ENCODE data around the gene KRT33A. TPM values are rescaled to one million over a fixed set of nuclear protein-coding genes. Genes with fewer than 3 reads are reported as not detected.

The KRT33A gene
- total and polyA plus RNA-seq, 8 donors, result not detected

GRCh38 chr17:41363881-41364280, 13.3 kb upstream of the KRT33A start:
- Histone ChIP-seq H3K4me3 (no peak overlapping the region), H3K9me3 (no peaks in the 10 kb centered on the region), H3K27me3 (no peaks in the 10 kb centered on the region), H3K36me3 (no peaks in the 10 kb centered on the region), H3K4me1 (no peaks in the 10 kb centered on the region), H3K27ac (no peak overlapping the region)
- TF ChIP-seq, protein P1, sequence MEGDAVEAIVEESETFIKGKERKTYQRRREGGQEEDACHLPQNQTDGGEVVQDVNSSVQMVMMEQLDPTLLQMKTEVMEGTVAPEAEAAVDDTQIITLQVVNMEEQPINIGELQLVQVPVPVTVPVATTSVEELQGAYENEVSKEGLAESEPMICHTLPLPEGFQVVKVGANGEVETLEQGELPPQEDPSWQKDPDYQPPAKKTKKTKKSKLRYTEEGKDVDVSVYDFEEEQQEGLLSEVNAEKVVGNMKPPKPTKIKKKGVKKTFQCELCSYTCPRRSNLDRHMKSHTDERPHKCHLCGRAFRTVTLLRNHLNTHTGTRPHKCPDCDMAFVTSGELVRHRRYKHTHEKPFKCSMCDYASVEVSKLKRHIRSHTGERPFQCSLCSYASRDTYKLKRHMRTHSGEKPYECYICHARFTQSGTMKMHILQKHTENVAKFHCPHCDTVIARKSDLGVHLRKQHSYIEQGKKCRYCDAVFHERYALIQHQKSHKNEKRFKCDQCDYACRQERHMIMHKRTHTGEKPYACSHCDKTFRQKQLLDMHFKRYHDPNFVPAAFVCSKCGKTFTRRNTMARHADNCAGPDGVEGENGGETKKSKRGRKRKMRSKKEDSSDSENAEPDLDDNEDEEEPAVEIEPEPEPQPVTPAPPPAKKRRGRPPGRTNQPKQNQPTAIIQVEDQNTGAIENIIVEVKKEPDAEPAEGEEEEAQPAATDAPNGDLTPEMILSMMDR (IDR thresholded peaks at IDR 0.05), result no peak
- ATAC-seq (no peak), DNase-seq (no peak)
- intact Hi-C loops (cut with DNase I), result no loop called here

DNA sequence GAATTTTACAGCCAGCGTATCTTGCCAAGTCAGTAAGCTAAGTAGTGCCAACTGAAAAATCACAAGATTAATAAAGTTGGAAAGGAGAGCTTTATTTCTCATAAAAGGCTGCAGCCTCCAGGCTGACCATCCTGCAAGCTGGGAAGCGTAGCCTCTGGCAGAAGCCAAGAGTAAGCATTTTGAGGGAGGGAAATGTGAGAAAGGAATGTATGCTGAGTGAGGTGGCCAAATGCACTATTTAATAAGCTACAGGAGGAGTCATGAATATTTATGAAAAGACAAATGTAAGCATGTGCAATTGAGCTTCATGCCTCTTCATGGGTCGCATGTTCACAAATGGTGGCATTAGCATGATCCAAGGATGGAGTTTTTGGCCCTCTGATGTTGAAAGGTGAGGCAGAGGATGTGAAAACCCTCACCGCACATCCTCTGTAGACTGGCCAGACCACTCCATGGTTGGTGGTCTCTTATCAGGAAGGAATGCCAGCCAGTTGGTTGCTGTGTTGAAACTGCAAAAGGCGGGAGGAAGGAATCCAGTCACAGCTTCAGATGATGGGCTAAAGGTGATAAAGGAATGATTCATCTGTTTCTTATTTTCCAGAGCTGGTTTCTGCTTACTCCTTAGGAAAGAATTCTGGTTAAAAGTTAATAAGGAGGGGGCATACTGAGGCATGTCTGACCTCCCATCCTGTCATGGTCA, 9.8 kb upstream of the KRT33A start:
- intact Hi-C loops (cut with DNase I), result no loop called here
- H3K27me3 ChIP-seq, result no peaks in the 10 kb centered on the region
- H3K9me3 ChIP-seq, result no peaks in the 10 kb centered on the region
- no peaks in the 10 kb centered on the region for H3K36me3 ChIP-seq
- TF ChIP-seq, protein P1 (IDR thresholded peaks at IDR 0.05), result no peak
- H3K4me1 ChIP-seq, result no peaks in the 10 kb centered on the region
- DNase-seq (no peak), ATAC-seq (no peak)
- H3K27ac ChIP-seq, result no peak overlapping the region
- H3K4me3 ChIP-seq, result no peak overlapping the region

DNA sequence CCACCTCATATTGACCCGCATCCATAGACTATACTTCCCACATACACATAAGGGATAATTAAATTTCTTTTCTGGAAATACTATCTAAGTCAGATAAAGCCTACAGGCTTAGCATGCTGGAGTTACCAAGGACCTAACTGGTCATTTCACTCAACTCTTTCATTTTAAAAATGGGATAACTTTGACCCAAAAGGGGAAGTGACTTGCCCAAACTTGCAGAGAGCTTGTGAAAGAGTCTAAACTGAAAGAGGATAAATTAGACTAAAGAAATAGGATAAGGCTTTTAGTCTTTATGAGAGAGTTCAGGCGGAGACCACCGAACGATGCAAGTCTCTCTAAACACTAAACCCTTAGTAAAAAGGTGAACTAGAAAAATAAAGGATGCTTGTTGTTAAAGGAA, 3.9 kb upstream of the KRT33A start:
- Histone ChIP-seq H3K27me3 (no peaks in the 10 kb centered on the region), H3K4me3 (no peak overlapping the region), H3K36me3 (no peaks in the 10 kb centered on the region), H3K9me3 (no peaks in the 10 kb centered on the region), H3K27ac (no peak overlapping the region), H3K4me1 (no peaks in the 10 kb centered on the region)
- no peak for ATAC-seq
- TF ChIP-seq, protein P1 (IDR thresholded peaks at IDR 0.05), result no peak
- intact Hi-C loops (cut with DNase I), result no loop called here
- no peak for DNase-seq

- Histone ChIP-seq H3K4me3 (no peak overlapping the region), H3K27ac (no peak overlapping the region), H3K9me3 (no peaks in the 10 kb centered on the region), H3K4me1 (no peaks in the 10 kb centered on the region), H3K36me3 (no peaks in the 10 kb centered on the region), H3K27me3 (no peaks in the 10 kb centered on the region)
- TF ChIP-seq, protein P1 (IDR thresholded peaks at IDR 0.05), result no peak
- DNase-seq, result no peak
- no peak for ATAC-seq
- intact Hi-C loops (cut with DNase I), result no loop called here
These were observed 2.2 kb upstream of the KRT33A start for GRCh38 chr17:41352597-41353366.

- Histone ChIP-seq H3K4me3 (no peak overlapping the region), H3K4me1 (no peaks in the 10 kb centered on the region), H3K36me3 (no peaks in the 10 kb centered on the region), H3K27me3 (no peaks in the 10 kb centered on the region), H3K27ac (no peak overlapping the region), H3K9me3 (no peaks in the 10 kb centered on the region)
- TF ChIP-seq, protein P1 (IDR thresholded peaks at IDR 0.05), result no peak
- no peak for DNase-seq
- ATAC-seq, result no peak
- intact Hi-C loops (cut with DNase I), result no loop called here
These were observed 549 bp upstream of the KRT33A start for GRCh38 chr17:41351177-41351576.

Measured in left lung (tissue), 10 donors.